Measurements from ENCODE around the gene EGFL7. TPM values are rescaled to one million over a fixed set of nuclear protein-coding genes. Genes with fewer than 3 reads are reported as not detected.

EGFL7 gene
- total and polyA plus RNA-seq, 2 of the 8 experiments (the other 6 are each of a cell fraction or from before 2014, with no cell fraction given) = 37.8 to 53.4 TPM

DNA sequence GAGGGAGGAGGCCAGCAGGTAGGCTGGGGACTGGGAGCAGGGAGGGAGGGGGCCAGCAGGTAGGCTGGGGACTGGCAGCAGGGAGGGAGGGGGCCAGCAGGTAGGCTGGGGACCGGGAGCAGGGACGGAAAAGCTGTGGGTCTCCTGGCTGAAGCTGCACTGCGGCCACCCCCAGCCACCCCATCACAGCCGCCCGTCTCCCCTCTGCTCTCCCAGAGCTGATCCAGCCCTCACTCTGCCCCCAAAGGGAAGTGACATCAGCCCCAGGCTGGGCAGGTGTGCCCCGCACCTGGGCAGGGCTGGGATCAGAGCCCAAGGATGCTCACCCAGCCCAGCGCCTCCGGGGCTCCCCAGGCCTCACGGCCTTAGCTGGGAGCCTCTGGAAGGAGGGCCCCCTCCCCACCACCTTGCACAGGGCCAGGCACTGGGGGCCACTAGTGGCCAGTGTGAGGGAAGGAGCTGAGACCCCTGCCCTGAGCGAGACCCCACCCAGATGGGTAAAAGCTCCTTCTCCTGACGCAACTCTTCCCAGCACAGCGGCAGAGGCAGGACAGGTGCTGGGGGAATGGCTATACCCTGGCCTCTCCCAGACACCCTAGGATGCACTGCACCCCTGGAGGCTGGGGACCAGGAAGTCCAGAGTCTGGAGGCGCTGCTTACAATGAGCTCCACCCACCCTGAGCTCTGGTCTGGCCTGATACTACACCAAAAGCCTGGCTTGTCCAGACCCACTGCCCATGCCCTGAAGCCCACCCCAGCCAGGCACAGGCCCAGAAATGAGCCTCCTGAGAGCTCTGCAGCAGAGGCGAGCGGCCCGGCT is 13.0 kb downstream of the EGFL7 start (continued):
- TF ChIP-seq CHD7 (IDR thresholded peaks at IDR 0.05; ENCODE audit: insufficient replicate concordance, low read length) (no peak), SIX5 (IDR thresholded peaks at IDR 0.05; ENCODE audit: low read depth, low read length) (no peak), BRCA1 (IDR thresholded peaks at IDR 0.05; ENCODE audit: low read depth, low read length) (no peak), KDM5A (IDR thresholded peaks at IDR 0.05; ENCODE audit: low read length) (no peak), EGR1 (IDR thresholded peaks at IDR 0.05; ENCODE audit: borderline replicate concordance, low read depth, low read length) (no peak), GABPA (IDR thresholded peaks at IDR 0.05; ENCODE audit: borderline replicate concordance, insufficient read depth, low read length) (no peak), CBX8 (IDR thresholded peaks at IDR 0.05; ENCODE audit: borderline replicate concordance, low read depth, low read length) (no peak), POLR2AphosphoS5 (IDR thresholded peaks at IDR 0.05; ENCODE audit: low read depth, low read length) (no peak), POU5F1 (IDR thresholded peaks at IDR 0.05; ENCODE audit: low read depth, low read length) (no peak), SP1 (IDR thresholded peaks at IDR 0.05; ENCODE audit: low read depth, low read length) (no peak), SRF (IDR thresholded peaks at IDR 0.05; ENCODE audit: low read depth, low read length) (no peak)
